Measurements from ENCODE around the gene PDZD2.

GRCh38 chr5:31731710-31732301 is 92.9 kb downstream of the PDZD2 start:
- TF ChIP-seq, protein P1, sequence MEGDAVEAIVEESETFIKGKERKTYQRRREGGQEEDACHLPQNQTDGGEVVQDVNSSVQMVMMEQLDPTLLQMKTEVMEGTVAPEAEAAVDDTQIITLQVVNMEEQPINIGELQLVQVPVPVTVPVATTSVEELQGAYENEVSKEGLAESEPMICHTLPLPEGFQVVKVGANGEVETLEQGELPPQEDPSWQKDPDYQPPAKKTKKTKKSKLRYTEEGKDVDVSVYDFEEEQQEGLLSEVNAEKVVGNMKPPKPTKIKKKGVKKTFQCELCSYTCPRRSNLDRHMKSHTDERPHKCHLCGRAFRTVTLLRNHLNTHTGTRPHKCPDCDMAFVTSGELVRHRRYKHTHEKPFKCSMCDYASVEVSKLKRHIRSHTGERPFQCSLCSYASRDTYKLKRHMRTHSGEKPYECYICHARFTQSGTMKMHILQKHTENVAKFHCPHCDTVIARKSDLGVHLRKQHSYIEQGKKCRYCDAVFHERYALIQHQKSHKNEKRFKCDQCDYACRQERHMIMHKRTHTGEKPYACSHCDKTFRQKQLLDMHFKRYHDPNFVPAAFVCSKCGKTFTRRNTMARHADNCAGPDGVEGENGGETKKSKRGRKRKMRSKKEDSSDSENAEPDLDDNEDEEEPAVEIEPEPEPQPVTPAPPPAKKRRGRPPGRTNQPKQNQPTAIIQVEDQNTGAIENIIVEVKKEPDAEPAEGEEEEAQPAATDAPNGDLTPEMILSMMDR (IDR thresholded peaks at IDR 0.05; ENCODE audit: poor library complexity, severe bottlenecking): no peak
- no peak for TF ChIP-seq EP300 (conservative IDR thresholded peaks at IDR 0.05; ENCODE audit: poor library complexity, severe bottlenecking)
- no peak for TF ChIP-seq REST (IDR thresholded peaks at IDR 0.05; ENCODE audit: borderline replicate concordance)
- TF ChIP-seq EZH2 (IDR thresholded peaks at IDR 0.05; ENCODE audit: borderline replicate concordance, insufficient read depth, low read length, poor library complexity, severe bottlenecking): no peak
- no peak for TF ChIP-seq POLR2AphosphoS5 (IDR thresholded peaks at IDR 0.05)
- TF ChIP-seq SMC3 (conservative IDR thresholded peaks at IDR 0.05; ENCODE audit: poor library complexity): no peak
